GM21576 (cell line): ENCODE data around the gene S100A5.
"Not testable (repeated sequence)": the region's sequence is repeated elsewhere in the genome, so short reads cannot be mapped to it uniquely, and the experiment has no call there.

Source experiments
- ATAC-seq: cut with Tn5 transposase; IDR thresholded peaks from one replicate; pipeline ENCODE4 v1.9.1; 2021; ENCODE audit warnings: mild to moderate bottlenecking, moderate library complexity; ENCODE audit not compliant: unreplicated experiment

The S100A5 gene

DNA sequence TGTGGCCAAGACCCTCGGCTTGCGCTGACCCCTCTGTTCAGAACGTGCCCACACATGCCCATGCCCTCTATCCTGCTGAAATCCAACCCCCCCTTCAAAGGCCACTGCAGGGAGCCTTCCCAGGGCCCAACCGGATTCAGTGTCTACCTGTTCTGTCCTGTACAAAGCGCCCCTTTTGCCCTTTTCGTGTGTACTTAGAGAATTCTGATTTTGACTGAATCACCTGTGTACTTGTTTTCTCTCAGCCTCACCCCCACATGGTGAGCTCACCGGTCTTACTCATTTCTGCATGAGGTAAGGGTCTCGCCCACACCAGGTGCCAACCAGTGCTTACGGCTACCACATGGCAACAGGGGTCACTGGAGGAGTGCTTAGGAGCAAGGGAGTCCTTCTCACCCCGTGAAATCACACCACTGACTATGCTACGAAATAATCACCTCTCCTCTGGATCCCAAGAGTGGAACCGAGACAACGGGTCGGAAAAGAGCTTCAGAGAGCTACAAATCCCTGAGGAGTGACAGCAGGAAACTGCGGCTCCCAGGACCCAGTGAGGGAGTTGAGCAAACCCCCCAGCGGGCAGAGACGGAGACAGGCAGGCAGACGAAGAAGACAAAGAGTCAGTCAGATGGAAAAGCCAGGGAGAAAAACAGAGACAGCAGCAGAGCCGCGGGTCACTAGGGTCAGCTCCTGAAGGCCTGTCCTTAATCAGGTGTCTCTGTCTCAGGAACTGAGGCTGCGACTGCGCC, 27.1 kb upstream of the S100A5 start:
- no peak for ATAC-seq

DNA sequence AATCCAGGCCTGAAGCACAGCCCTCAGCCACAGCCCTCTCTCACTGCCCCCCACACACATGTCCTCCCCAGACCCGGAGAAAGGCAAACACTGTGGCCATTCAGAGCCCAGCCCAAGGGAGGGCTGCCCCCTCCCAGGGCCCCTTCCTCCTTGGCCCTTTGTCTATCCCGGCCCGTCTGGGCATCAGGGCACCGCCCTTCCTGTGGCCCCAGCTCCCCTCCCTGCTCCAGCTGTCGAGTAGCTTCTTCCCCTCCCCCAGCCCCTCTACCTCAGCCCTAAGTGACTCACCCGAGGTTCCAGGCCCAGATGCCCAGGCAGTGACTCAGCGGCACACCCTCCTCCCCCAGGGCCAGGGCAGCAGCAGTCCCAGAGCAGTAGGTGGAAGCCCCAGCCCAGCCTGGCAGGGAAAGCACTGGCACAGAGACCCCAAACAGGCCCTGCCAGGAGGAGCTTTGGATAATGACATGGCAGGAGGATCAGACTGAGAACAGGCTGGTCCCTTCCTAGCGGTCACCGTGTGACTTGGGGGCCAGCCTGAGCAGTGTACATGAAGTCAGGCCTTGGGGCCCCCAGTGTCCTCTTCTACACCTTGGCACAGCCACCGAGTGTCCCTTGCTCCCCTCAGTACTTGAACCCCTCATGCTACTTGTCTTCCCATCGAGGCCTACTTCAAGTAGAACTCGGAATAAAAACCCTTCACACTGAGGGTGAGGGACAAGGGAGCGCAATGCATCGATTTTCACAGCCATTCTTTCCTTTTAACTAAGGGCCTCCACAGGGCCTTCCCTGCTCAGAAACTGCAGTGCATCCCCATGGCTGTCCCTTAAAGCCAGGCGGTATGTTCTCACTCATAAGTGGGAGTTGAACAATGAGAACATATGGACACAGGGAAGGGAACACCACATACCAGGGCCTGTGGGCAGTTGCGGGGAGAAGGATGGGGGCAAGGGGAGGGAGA, 26.0 kb upstream of the S100A5 start:
- ATAC-seq: no peak

DNA sequence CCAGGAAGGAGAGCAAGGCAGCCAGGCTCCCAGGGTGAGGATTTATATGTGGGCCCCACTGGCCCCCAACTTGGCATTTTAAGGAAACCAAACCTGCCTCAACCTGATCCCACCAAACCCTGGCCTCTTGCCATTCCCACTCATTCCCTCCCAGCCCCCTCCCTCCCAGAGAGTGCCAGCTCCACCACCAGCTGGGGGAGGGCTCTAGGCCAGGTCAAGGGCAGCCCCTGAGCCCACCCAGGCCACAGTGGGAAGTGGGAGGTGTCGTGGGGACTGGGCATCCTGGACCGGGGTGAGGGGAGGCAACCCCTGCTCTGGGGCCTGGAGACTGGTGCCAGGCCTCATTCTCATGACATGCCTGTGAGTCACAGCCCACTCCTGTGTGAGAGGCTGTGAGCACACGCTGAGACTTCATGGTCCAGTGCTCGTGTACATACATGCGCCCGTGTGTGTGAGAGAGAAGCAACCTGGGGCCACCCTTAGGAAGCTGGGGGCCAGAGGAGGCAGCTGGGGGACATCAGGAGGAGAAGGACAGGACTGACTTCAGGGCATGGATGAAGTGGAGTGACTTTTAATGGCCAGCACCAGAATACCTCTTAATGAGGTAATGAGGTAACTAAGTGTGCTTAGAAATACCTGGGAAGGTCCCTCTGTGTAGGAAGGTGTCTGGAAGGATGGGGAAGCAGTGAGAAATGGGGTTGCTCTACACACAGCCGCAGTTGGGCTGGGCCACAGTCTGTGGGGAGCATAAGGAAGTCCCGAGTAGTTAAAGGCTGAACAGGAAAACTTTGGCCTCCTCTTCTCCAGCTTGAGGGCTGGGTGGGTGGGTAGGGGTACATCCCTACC, 25.0 kb upstream of the S100A5 start, which contains the start of gene S100A2:
Gene S100A2, minus strand, starts transcription at position 316 of the 846 bp plus-strand sequence. CDS start 1,967 bp downstream, outside the sequence.
- ATAC-seq: no peak

DNA sequence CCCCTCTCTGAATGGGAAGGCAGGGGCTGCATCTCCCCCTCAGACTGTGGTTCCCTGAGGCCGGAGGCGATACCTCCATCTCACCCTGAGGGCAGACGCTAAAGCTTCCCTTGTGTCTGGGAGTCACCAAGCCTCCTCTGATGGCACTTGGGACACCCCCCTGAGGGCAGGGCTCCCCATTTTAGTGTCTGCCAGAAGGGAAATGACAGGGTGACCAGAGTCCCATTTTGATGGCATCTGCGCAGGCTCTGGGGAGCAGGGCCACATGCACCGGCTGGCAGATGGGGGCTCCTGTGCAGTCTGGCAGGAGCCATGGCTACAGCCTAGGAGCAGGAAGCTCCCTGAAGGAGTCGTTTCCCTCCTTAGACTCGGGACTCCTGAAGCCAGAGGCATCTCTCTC, 23.3 kb upstream of the S100A5 start:
- ATAC-seq: no peak

DNA sequence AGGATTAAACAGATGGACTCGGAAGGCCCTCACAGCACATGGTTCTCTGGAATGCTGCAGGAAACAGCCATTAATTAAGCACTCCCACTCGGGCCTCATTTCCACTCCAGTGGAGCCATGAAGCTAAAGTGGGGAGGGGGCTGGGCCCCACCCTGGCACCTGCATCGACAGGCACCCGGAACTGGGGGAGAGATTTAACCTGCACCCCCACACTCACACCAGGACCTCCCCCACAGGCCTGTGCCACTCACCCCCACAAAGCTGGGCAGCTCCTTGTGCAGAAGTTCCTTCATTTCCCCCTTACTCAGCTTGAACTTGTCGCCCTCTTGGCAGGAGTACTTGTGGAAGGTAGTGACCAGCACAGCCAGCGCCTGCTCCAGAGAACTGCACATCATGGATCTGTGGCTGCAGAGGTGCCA, 22.8 kb upstream of the S100A5 start:
- ATAC-seq: no peak

DNA sequence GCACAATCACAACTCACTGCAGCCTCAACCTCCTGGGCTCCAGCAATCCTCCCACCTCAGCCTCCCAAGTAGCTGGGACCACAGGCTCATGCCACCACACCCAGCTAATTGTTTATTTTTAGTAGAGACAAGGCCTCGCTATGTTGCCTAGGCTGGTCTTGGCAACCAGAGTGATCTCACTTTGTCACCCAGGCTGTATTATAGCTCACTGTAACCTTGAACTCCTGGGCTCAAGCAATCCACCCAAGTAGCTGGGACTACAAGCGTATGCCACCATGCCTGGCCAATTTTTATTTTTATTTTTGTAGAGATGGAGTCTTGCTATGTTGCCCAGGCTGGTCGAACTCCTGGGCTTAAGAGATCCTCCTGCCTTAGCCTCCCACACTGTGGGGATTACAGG, 21.3 kb upstream of the S100A5 start:
- ATAC-seq: not testable (repeated sequence)

DNA sequence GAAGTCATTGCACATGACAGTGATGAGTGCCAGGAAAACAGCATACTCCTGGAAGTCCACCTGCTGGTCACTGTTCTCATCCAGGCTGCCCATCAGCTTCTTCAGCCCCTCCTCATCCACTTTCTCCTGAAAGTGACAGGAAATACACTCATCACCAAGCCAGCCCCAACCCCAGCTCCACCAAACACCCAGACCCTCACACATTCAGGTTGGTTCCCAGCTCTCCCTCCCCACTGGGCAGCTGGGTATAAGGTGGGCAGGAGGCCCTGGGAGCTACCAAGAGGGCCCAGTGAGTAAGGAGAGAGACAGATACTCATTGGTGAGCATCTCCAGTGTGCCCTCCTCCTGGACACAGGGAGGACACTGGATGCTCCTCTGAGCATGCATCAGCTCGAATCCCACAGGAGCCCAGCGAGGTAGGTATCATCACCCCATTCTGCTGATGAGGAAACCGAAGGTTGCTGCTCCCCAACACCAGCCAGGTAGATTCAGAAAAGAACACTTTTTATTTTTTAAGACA, 20.8 kb upstream of the S100A5 start:
- no peak for ATAC-seq

DNA sequence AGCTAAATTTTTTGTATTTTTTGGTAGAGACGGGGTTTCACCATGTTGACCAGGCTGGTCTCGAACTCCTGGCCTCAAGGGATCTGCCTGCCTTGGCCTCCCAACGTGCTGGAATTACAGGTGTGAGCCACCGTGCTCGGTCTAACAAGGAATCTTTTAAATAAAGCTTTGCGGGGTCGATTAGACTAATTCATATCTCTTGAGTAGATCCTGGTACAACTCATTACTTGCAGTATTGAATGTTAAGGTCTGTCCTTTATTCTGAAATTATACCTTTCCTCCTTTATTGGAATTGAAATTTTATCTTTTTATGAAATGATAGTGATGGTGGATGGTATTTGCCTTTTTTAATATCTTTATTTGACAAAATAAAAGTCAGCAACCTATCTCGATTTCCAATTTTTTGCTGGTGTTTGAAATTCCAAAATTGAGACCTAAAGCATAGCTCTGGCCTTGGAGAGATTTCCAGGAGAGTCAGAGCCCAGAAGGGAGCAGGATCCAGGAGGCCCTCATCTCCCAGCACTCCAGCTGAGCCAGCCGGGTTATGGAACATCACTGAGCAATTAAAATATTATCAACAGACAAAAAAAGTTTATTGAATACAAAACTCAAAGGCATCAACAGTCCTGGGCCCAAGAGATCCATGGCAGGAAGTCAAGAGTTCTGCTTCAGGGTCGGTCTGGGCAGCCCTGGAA, 20.2 kb upstream of the S100A5 start:
- no peak for ATAC-seq

DNA sequence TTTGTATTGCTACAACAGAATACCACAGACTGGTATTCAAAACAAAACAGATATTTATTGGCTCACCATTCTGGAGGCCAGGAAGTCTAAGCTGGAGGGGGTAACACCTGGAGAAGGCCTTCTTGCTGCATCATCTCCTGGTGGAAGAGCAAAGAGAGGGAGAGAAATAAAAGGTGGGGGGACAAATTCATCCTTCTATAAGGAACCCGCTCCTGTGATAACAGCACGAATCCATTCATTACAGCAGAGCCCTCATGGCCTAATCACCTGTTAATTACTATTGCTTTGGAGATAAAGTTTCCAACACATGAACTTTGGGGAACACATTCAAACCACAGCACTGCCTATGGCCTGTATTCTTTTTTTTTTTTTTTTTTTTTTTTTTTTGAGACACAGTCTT, 19.5 kb upstream of the S100A5 start:
- ATAC-seq: no peak

DNA sequence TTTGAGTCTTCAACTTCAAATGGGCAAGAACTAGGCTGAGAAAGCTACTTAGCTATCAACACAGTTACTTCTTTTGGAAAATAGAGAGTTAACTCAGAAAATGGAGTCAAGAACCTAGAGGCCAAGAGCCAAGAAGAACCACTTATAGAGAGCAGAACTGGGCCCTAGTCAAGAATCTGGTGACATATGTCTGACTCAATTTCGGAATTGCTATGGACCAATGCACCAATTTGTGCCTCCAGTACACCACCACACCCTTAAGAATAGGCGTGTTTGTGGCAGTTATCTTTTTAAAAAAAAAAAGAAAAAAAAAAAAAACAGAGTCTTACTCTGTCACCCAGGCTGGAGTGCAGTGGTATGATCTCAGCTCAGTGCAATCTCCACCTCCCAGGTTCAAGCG, 17.1 kb upstream of the S100A5 start:
- ATAC-seq: no peak

DNA sequence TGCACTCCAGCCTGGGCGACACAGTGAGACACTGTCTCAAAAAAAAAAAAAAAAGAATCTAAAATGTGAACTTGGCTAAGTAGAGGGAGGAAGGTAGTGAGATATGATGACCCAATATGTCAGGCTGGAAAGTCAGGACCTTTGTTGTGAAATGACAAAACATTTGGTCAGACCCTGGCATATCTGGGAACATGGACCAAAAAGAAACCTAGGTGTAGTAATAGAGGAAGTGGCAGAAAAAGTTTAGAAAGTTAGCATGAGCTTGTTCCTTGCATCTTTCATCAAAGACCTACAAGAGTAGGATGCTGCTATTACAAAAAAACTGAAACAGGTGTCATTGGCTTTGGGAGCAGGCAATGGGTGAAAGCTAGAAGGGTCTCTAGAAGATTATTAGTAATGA, 15.6 kb upstream of the S100A5 start:
- no peak for ATAC-seq

DNA sequence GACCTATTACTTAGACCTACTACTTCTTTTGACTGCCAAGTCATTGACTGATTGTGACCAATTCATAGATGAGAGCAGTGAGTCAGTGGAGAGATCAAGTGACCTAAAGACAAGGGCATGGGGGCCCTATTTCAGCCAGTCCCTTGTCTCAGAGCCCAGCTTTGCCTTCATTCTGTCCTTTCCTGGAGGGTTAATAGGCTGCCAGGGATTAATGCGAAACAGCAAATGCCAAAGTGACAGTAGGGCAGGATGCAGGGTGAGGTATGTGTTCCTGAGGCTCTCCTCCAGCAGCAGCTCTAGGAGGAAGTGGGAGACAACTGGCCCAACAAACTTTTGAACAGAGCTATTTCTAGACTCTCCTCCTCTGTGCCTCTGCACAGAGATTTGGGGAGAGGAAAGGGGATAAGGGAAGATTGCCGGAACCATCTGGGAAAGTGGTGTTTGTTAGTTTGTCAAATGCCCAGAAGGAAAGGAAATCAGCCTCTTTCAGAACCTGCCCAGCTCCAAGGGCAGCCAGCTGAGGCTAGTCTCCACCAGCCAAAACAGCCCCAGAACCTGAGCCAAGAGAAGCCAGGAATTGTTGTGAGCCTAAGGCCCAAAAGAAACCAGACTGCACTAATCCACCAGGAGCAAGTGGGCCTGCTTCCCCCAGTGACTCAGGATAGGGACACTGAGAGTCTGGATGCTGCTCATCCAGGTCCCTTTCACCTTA, 13.3 kb upstream of the S100A5 start:
- no peak for ATAC-seq

DNA sequence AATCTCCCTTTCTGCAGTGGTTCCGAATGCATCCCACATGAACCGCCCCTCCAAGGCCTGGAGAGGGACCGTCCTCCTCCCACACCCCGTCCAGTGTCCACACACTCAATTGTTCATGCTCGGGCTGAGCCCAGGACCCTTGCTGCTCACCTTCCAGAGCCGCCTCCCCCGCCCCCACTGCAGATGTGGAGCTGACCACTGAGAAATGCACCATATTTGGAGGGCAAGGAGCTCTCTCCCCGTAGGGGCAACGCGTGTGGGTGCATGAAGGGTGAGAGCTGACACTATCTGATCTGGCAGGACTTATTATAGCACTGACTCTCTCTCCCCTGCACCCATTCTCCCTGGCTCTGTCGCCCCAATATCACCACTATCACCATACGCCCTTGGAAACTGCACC, 12.4 kb upstream of the S100A5 start:
- ATAC-seq: no peak

DNA sequence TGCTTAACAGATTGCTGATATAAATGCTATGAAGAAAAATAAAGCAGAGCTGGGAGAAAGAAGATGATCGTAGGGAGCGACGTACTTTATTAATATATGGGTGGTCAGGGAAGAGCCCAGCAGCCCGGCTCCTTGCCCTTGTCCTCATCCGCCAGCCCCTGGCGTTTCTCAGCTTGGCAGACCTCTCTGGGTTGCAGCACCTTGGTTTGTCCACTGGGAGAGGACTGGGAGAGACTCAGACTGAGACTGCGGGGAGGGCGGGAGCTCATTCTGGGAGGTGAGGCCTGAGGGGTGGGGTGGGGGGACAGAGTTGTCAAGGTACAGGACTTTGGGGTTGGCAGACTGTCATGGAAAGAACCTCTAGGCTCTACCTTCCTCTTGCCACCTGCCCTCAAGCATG, 11.6 kb upstream of the S100A5 start:
- ATAC-seq: no peak

DNA sequence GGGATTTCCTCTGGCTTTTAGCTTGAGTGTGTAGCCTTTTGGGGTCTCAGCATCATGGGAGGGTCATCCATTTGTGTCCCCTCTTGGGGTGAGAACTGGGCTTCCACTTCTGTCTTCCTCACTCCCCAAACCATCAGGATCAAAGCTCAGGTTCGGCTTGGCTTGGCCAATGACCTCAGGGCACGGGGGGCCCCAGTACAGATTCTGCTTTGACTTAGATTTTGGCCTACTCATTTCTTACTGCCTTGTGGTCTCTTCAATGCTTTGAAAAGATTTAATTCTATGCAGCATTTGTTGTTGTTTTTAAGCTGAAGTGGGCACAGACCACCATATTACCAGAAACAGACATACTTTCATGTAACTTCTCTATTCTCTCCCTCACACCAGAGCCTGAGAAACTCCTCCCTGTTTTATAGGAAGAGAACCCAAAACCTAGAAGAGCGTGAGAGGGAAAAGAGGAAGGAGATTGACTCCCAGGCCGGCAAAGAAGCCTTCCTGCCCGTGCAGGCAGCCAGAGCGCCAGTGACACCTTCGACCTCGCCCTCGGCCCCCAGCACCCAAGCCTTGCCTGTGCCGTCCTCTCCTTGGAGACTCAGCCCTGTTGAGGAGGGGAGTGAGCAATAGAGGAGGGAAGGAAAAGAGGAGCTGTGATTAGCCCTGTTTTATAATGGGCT, 10.2 kb upstream of the S100A5 start:
- no peak for ATAC-seq

DNA sequence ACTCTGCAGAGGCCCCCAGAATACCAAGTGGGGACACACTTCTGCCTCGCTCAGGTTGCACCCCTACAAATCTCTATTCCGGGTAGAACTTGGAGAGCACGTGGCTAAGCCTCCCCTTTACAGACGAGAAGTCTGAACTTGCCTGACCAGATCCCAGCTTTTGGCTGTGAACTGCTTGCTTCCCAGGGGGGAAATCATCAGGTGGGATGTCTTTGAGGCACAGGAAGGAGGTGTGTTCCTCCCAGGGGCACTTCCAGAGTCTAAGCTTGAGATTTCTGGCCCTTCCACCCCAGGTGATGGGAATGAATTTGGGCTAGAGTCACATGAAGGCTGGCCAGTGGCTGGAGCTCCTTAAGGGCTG, 9.6 kb upstream of the S100A5 start:
- ATAC-seq: no peak

DNA sequence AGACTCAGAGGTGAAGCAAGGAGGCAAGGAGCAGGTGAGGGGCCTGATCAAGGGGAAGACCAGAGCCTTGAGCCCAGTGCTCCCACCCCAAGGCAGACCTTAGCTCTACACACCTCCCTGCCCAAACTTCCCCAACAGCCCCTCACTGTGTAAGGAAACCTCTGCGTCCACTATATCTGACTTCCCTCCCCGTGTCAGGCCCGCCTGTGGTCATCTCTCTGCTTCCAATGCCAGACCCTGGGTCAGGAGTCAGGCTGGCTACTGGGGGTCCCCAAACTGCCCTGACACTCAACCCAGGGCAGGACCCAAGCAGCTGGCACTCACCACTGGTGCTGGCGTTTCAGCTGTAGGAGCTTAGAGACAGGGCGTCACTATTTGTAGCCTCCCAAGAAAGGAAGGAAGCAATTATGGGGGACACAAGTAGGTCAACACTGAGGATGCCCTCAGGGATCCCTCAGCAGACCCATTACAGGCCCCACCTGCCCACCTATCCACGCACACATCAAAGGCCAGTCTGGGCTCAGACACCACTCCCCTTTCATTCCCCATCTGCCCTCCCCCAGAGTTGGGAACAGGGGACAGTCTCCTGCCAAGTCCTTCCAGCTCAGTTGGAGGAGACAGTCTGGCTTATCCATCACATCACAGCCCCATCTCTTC, 9.1 kb upstream of the S100A5 start:
- no peak for ATAC-seq
